NCI-H748 (cell line): ENCODE measurements around the gene HMGN3.
"Not testable (repeated sequence)": the region's sequence is repeated elsewhere in the genome, so short reads cannot be mapped to it uniquely, and the experiment has no call there.

Experiments
- DNase-seq: peaks from one replicate; lab custom pipeline; 2025; ENCODE audit not compliant: unreplicated experiment; lab: John Stamatoyannopoulos, UW

The HMGN3 gene

DNA sequence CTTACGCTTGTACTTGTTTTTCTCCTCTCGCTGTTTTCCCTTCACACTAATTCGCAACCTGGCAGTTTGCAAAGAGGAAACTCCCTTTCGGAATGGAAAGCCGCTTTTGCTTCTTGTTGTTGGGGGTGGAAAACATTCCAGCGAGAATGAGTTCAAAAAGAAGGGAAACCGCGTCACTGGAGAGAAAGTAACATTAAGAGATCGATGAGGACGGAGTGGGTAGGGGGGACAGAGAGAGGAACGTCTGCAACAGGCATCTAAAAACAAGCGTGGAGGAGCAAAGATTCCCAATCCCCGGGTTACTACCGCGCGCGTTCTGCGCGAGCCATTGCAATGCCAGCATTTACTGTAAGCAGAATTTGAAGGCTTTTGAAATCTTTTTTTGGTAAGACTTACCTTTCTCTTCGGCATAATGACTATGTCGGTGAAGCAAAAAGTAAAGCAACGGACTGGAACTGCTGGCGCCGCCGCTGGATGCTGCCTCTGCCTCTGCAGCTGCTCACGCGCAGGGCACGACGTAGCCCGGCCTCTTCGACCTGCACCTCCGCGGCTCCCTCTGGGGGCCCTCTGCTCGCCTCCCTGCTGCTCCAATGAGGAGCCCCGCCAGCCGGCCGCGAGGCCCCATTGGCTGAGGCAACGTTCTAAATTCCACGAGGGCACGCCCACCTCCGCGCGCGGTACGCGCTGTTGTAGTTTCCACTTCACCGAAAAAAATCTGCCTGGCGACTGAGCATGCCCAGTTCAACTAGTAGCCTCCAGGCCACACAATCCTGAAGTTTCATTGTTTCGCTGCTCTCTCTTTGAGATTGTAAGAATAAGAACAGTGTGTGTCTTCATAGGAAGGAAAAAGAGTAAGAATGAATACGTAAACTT is at the start of gene HMGN3:
Gene HMGN3 (minus strand): TSS at position 533 of the 873 bp plus-strand sequence.
- peak; percentile 98 for DNase-seq

DNA sequence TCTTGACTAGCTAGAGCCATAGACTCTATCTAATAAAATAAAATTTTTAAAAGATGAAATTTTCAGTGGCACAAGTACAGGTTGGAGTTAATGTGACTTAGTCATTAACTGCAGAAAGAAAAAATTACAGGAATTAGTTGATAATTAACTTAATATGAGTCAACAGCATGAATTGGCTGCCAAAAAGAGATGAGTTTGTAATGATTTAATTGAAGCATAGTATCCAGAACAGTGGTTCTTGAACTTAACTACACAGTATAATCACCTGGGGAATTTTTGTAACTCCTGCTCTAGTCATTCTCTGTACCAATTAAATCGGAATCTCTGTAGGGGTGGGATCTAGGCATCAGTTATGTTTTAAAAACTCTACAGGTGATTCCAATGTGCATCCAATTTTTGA is 46.3 kb upstream of the HMGN3 start:
- DNase-seq = no peak

DNA sequence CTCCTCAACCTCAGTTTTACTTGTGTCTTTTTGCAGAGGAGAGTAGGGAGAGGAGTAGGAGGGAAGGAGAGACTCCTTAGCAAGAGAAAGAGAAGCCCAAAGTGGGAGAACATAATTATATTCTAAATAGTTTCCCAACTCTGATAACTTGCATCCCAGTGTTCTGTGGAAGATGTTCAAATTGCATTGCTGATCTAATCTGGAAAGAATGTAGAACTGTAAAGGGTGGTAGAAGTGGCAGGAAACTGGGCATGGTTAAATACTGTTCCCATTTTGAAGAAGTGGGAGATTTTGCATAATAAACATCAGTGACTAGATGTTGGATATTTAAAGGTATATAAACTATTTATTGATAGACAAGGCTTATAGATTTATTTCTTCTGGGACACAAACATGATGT is 42.6 kb upstream of the HMGN3 start:
- DNase-seq = no peak

DNA sequence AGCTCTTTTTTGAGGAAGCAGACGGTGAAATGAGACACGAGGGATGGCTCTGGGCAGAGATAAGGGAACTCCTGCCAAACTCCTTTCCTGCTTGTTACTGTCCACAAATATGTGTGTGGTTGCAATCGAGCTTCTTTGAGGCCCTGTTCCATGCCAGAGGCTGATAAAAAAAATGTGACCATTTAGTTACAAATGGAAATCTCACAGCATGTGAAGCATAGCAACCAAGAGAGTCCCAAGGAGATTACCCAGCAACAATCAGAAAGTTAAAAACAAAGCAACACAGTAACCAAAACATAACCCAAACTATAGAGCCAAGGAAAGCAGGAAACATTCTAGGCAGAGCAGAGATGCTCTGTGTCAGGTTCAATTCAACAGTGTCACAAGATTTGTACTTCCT is 35.4 kb upstream of the HMGN3 start:
- DNase-seq = no peak

DNA sequence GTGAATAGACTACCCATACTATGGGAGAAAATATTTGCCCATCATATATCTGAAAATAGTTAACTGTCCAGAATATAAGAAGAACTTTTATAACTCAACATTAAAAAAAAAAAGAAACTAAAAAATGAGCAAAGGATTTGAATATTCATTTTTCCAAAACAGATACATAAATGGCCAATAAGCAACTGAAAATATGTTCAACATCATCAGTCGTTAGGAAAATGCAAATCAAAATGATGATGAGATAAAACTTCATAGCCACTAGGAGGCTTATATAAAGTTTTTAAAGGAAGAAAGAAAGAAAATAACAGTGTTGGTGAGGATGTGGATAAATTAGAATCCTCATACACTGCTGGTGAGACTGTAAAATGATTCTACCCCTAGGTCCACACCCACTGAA is 32.6 kb upstream of the HMGN3 start:
- DNase-seq = no peak

DNA sequence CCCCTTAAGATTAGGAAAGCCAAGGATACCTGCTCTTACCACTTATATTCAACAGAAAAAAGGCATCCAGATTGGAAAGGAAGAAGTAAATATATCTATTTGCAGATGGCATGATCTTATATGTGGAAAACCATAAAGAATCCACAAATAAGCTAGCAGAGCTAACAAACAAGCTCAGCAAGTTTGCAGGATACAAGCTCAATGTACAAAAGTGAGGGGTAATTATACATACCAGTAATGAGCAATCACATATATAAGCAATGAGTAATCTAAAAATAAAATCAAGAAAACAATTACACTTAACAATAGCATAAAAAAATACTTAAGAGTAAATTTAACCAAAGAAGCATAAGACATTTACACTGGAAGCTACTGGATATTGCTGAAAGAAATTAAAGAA is 31.6 kb upstream of the HMGN3 start:
- DNase-seq = no peak

DNA sequence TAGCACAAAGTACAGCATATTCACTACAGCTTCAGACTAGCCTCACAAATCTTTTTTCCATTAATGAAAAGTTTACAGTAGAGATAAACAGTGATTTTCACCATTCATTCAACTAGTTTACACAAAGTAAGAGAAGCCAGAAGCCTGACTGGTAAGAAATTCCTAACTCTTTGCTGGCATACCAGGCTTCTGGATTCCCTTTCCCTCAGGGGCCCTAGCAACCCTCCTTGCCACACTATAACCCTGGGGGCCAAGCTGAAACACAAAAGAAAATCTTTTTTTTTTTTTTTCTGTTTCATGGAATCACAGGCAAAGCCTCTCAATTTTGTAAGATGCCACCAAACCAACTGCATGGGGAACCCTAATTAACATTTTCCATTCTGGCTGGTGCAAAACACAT is 28.9 kb upstream of the HMGN3 start:
- no peak for DNase-seq

DNA sequence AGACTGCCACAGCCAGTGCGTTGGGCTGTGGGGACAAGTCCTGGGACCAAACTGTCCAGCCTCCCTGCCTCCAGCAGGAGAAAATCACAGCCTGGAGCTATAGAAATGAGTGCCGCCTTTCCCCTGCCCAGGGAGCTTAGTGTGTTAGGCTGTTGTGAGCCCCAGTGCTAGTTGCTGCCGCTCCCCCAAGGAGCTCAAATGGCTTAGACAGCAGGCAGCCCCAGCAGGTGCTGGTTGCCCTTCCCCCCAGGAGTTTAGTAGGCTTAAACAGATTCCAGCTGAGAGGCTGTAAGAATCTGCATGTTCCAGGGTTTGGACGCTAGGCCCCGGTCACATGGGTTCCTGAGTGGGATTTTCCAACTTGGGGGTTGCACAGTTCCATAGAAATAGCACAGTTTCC is 27.2 kb upstream of the HMGN3 start:
- DNase-seq = no peak

DNA sequence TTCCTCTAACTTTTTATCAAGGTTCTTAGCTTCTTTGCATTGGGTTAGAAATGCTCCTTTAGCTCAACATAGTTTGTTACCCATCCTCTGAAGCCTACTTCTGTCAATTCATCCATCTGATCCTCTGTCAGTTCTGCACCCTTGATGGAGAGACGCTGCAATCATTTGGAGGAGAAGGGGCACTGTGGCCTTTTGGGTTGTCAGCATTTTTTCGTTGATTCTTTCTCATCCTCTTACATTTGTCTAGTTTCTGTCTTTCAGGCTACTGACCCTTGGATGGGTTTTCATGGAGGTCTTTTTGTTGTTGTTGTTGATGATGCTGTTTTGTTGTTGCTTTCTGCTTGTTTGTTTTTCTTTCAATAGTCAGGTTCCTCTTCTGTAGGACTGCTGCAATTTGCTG is 26.3 kb upstream of the HMGN3 start:
- DNase-seq = no peak

DNA sequence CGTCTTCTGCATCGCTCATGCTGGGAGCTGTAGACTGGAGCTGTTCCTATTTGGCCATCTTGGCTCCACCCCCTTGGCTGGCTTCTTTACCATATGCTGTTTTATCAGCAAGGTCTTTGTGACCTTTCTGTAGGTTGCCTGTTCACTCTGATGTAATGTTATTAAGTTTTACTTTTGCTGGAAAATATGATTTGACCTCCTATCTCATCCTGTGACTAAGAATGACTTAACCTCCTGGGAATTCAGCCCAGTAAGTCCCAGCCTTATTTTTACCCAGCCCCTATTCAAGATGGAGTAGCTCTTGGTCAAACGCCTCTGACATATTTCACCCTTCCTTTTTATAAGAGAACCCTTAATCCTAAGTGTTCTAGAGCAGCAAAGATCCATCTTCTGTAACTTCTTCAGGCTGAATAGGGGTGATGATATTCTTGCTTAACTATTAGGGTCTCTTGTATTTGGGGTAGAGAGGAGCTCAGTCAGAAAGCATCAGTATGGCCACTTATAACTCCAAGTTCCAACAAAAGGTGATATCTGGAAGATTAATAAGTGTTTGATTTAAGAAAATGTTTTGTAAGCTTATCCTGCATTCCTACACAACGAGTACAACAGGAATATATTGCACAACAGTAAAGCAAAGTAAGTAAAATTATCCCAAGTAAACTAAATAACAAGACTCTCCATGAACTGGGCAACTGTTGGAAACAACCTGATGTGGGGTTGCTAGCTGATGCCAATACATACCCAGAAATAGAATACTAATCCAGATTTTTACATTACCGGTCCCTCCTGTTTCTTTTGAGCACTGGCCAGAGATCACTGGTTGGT is 23.1 kb upstream of the HMGN3 start:
- no peak for DNase-seq

DNA sequence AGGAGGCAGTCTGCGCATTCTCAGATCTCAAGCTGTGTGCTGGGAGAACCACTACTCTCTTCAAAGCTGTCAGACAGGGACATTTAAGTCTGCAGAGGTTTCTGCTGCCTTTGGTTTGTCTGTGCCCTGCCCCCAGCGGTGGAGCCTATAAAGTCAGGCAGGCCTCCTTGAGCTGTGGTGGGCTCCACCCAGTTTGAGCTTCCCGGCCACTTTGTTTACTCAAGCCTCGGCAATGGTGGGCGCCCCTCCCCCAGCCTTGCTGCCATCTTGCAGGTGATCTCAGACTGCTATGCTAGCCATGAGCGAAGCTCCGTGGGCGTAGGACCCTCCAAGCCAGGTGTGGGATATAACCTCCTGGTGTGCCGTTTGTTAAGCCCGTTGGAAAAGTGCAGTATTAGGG is 22.3 kb upstream of the HMGN3 start:
- DNase-seq = not testable (repeated sequence)

DNA sequence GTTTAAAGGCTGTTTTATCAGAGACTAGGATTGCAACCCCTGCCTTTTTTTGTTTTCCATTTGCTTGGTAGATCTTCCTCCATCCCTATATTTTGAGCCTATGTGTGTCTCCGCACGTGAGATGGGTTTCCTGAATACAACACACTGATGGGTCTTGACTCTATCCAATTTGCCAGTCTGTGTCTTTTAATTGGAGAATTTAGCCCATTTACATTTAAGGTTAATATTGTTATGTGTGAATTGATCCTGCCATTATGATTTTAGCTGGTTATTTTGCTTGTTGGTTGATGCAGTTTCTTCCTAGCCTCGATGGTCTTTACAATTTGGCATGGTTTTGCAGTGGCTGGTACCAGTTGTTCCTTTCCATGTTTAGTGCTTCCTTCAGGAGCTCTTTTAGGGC is 20.6 kb upstream of the HMGN3 start:
- not testable (repeated sequence) for DNase-seq

DNA sequence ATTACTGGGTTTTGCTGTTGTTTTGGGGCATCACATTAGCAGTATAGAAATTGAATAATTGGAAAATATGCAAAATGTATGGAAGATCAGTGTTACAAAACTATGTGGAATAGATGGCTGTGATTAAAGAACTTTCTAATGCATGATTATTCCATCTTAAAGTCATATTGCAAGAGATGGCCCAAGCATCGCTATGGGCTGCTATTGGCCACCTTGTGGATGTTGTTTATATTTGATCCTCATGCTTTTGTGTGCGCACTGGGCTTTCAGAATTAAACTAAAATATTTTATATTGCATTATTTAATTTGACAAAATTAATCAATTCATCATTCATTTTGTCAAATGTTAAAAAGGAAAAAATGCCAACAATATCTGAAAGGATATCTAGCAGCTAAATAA is 16.1 kb upstream of the HMGN3 start:
- DNase-seq = no peak

DNA sequence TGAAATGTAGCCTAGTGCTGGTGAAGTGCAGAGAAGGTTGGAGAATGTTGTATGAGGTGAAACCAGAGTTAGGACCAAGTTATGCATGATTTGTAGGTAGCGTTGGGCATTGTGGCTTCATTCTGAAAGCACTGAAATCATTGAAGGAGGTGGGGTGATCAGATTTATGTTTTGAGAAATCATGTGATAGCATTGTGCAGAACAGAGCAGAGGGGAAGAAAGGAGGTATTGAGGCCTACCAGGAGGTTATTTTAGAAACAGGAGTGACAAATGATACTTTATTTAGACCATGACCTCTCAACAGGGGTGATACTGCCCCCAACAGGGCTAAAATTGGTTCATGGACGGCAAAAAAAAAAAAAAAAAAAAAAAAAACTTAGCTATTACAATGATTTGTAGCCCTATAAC is 15.6 kb upstream of the HMGN3 start:
- DNase-seq = no peak

DNA sequence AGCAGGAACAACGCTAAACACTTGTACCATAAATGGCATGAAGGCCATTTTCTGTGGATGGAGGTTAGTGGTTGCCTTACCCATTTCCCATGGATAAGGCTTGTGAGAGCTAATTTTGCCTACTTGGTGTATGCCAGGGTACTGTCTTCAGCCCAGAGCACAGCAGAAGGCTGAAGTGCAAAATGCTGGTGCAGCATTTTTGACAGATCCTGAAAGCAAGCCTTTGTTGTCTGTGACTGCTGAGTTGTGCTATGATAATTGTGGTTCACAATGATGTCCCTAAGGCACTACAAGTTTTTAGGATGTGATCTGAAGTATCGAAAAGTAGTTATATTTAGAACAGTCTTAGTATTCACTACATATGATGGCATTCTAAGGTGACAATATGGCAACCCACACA is 14.7 kb upstream of the HMGN3 start:
- no peak for DNase-seq

DNA sequence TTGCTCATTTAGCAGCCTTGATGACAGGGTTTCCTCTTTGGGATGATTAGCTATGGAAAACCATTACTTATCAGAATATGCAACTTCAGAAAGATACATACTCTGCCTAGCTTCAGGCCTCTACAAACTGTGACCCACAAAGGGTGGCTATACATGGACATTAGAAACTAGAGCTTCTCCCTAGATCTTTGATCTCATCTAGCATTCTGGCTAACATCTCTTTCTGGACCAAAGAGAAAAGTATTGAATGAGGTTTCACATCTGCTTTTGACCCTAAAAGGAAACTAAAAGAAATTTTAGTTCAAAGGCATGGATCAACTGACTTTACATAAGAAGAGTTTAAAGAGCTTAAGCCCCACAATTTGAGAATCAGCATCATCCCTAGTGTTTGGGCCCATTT is 12.4 kb upstream of the HMGN3 start:
- no peak for DNase-seq

DNA sequence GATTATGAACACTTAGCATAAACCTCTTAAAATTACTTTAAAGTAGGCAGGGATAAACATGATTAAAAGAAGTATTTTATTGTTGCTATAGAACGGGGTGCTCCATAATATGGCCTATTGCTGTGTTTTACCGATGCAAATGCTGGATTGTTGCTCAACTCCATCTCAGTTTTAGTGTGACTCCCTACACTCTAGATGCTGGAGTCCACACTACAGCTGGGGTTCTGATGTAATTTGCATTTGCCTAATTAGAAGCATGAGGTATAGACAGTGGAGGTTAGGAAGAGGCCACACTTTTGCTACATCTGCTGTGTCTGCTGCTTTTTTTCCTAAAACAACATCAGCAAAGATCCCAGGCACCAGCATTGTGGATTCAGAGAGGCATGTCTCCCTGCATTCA is 6.7 kb upstream of the HMGN3 start:
- DNase-seq = no peak

DNA sequence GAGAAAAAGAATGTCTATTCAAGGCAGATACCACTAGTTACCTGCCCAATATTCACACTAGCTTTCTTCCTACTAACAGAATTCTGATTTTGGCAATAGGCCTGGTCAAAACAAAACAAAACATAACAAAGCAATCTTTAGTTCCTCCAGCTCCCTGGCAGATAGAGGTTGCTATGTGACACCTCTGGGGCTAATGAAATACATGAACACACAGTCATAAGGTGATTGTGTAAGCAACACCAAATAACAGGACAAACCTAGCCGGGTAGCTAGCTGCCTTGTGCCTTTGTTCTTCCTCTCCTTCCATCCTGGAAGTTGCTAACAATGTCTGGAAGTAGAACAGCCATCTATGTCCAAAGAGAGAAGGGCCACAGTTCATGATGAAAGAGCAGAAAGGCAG is 6.0 kb upstream of the HMGN3 start:
- no peak for DNase-seq

DNA sequence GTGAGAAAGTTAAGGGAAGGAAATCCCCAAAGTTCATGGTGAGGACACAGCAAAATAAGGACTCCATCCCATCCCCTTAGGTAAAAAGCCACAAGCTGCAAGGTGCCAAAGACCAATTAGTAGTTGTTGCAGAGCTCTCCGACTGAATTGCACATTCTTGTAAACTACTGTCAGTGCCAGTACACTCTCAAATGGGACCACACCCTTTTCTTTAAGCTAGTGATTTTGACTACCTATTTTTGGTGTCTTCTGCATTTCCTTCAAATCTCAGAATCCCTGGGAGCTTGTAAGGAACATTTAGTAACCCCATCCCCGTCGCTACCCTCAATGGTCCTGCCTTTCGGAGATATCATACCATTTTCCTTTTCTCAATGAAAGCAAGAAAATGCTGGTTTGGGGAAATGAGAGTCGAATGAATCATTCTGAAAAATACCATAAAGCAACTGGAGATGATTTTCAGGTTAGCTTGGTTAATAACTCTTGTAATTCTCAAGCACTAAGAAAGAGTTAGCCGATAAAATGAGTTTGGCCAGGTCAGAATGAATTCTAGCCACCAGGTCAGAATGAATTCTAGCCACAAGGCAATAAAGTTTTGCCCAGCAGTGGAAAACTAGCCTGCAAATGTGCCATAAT is 5.2 kb upstream of the HMGN3 start:
- no peak for DNase-seq

DNA sequence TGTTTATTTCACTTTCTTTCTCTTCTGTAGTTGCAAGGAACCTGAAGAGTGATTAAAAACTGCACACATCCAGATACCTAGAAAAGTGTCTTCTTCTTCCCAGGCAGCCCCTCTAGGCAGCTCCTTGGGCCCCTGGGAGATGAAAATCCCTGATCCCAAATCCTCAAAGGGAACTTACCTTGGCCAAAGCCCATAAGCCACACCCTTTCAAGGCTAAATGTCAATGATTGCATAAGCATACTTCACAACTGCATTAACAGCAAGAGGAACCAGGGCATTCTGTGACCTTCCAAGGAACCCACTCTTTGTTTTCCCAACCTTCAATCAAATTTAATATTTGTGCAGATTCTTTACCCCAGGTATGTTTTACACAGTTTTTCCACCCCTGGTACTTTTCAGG is 4.4 kb upstream of the HMGN3 start:
- DNase-seq = no peak

DNA sequence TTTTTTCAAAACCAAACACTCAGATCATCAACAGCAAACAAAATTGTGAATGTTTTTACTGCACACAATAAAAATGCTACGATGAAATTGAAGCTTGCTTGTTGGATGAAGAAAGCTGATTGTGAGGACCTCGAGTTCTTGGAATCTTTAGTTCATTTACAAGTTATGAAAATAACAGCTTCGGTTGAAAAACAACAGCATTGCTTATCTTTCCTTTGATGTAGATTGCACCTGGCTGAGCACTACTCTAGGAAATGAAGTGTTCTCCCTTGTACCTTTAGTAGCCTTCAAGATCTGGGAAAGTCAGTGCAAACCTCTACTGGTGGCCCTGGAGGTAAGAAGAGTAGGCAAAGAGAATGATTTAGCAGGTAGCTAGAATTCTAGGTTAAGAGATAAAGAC is 2.2 kb upstream of the HMGN3 start:
- DNase-seq = no peak

DNA sequence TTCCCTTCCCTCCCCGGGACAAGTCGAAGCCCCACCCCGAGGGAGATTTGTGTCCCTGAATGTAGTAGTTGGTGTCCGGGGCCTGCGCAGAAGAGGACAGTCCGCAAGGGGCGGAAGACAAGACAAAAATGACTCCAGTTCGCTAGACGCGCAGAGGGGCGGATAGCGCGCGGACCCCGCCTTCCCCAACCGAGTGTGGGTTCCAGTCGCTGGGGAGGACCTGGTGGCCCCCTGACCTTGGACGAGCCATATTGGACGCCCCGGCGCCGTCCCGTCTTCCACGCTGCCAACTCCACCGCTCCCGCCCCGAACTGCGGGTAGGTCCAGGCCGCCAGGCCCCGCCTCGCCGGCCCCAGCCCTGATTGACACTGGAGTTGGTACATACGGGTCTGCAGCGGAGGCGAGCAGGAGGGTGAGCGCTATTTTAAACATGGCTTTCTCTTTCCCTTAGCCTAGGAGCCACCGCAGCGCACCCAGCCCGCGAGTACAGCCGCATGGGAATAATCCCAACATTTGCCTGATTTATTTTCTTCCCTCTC is 802 bp downstream of the HMGN3 start:
- peak; percentile 91 for DNase-seq
